ENCODE measurements around the gene TBC1D5. TPM values are rescaled to one million over a fixed set of nuclear protein-coding genes. Genes with fewer than 3 reads are reported as not detected.

TBC1D5 gene
- total RNA-seq, 1 donor from 2014 or later, result 25.9 TPM

- intact Hi-C loops (cut with DNase I), result no loop called here
- DNase-seq (ENCODE audit: low spot score), result no peak
These were observed 276.4 kb downstream of the TBC1D5 start for GRCh38 chr3:17466028-17466427.

- intact Hi-C loops (cut with DNase I), result no loop called here
- no peak for DNase-seq (ENCODE audit: low spot score)
These were observed 282.9 kb downstream of the TBC1D5 start for GRCh38 chr3:17459470-17459993.

GRCh38 chr3:17456650-17457049 is 285.8 kb downstream of the TBC1D5 start:
- DNase-seq (ENCODE audit: low spot score), result no peak
- intact Hi-C loops (cut with DNase I), result no loop called here

GRCh38 chr3:17456046-17456445 is 286.4 kb downstream of the TBC1D5 start:
- DNase-seq (ENCODE audit: low spot score), result no peak
- intact Hi-C loops (cut with DNase I), result no loop called here

- no peak for DNase-seq (ENCODE audit: low spot score)
- intact Hi-C loops (cut with DNase I), result no loop called here
These were observed 297.6 kb downstream of the TBC1D5 start for GRCh38 chr3:17444865-17445264.

GRCh38 chr3:17443142-17443541 is 299.3 kb downstream of the TBC1D5 start:
- no peak for DNase-seq (ENCODE audit: low spot score)
- intact Hi-C loops (cut with DNase I), result no loop called here

GRCh38 chr3:17442332-17443049 is 299.9 kb downstream of the TBC1D5 start:
- DNase-seq (ENCODE audit: low spot score), result no peak
- intact Hi-C loops (cut with DNase I), result no loop called here

- intact Hi-C loops (cut with DNase I), result loop anchor here (2.0 to 5.0 kb wide), 2 partner anchors 253 to 407 kb away; no protein-coding TSS in a partner anchor
- DNase-seq (ENCODE audit: low spot score), result no peak
These were observed 308.6 kb downstream of the TBC1D5 start for GRCh38 chr3:17433876-17434275.

- no peak for DNase-seq (ENCODE audit: low spot score)
- intact Hi-C loops (cut with DNase I), result loop anchor here (2.0 to 5.0 kb wide), 2 partner anchors 255 to 409 kb away; no protein-coding TSS in a partner anchor
These were observed 310.2 kb downstream of the TBC1D5 start for GRCh38 chr3:17432236-17432635.

- DNase-seq (ENCODE audit: low spot score), result no peak
- intact Hi-C loops (cut with DNase I), result loop anchor here (2.0 to 5.0 kb wide), 2 partner anchors 256 to 409 kb away; no protein-coding TSS in a partner anchor
These were observed 310.9 kb downstream of the TBC1D5 start for GRCh38 chr3:17431484-17432045.

GRCh38 chr3:17431004-17431403 is 311.4 kb downstream of the TBC1D5 start:
- intact Hi-C loops (cut with DNase I), result loop anchor here (5.0 kb wide), 1 partner anchor 256 kb away; no protein-coding TSS in a partner anchor
- DNase-seq (ENCODE audit: low spot score), result no peak

GRCh38 chr3:17430582-17430981 is 311.8 kb downstream of the TBC1D5 start:
- intact Hi-C loops (cut with DNase I), result loop anchor here (5.0 kb wide), 1 partner anchor 257 kb away; no protein-coding TSS in a partner anchor
- no peak for DNase-seq (ENCODE audit: low spot score)

- DNase-seq (ENCODE audit: low spot score), result no peak
- intact Hi-C loops (cut with DNase I), result no loop called here
These were observed 318.5 kb downstream of the TBC1D5 start for GRCh38 chr3:17423786-17424536.

- DNase-seq (ENCODE audit: low spot score), result no peak
- intact Hi-C loops (cut with DNase I), result no loop called here
These were observed 319.8 kb downstream of the TBC1D5 start for GRCh38 chr3:17422636-17423035.

GRCh38 chr3:17420668-17421067 is 321.8 kb downstream of the TBC1D5 start:
- intact Hi-C loops (cut with DNase I), result no loop called here
- no peak for DNase-seq (ENCODE audit: low spot score)

GRCh38 chr3:17412950-17413530 is 329.4 kb downstream of the TBC1D5 start:
- intact Hi-C loops (cut with DNase I), result loop anchor here (1.0 to 5.0 kb wide), 2 partner anchors 154 to 811 kb away; no protein-coding TSS in a partner anchor
- no peak for DNase-seq (ENCODE audit: low spot score)

GRCh38 chr3:17411157-17411877 is 331.1 kb downstream of the TBC1D5 start:
- DNase-seq (ENCODE audit: low spot score), result no peak
- intact Hi-C loops (cut with DNase I), result loop anchor here (5.0 kb wide), 1 partner anchor 809 kb away; no protein-coding TSS in a partner anchor

GRCh38 chr3:17407576-17407975 is 334.9 kb downstream of the TBC1D5 start:
- DNase-seq (ENCODE audit: low spot score), result no peak
- intact Hi-C loops (cut with DNase I), result no loop called here

- no peak for DNase-seq (ENCODE audit: low spot score)
- intact Hi-C loops (cut with DNase I), result no loop called here
These were observed 337.9 kb downstream of the TBC1D5 start for GRCh38 chr3:17404548-17404947.

Data from cardiac septum (tissue), 1 donor.